ENCODE results near the gene TUBB.
"Not testable (repeated sequence)": the region's sequence is repeated elsewhere in the genome, so short reads cannot be mapped to it uniquely, and the experiment has no call there.

Gene TUBB

GRCh38 chr6:30747902-30748769 lies 28.0 kb downstream of the TUBB start:
- Histone ChIP-seq H3K9ac (ENCODE audit: insufficient read length, low read depth) (no peak overlapping the region), H3K4me3 (ENCODE audit: insufficient read length, low read depth) (no peak overlapping the region), H3K27me3 (ENCODE audit: insufficient read depth, insufficient read length) (no peaks in the 10 kb centered on the region), H3K4me1 (ENCODE audit: insufficient read depth, insufficient read length) (no peaks in the 10 kb centered on the region), H3K36me3 (ENCODE audit: insufficient read depth, insufficient read length, low read length) (peaks cover 10% of the 10 kb centered on the region), H3K9me3 (ENCODE audit: insufficient read depth, low read length) (no peaks in the 10 kb centered on the region)
- no peak for DNase-seq (ENCODE audit: low read depth, low spot score)
- no peak for TF ChIP-seq SUZ12 (IDR thresholded peaks at IDR 0.05; ENCODE audit: extremely low read depth, insufficient read depth, insufficient read length)
- no peak for TF ChIP-seq ZNF274 (IDR thresholded peaks at IDR 0.05; ENCODE audit: low read depth, low read length)
- TF ChIP-seq YY1 (IDR thresholded peaks at IDR 0.05; ENCODE audit: insufficient read depth, insufficient read length) = no peak

- Histone ChIP-seq H3K36me3 (ENCODE audit: insufficient read depth, insufficient read length, low read length) (peaks cover 2% of the 10 kb centered on the region), H3K27me3 (ENCODE audit: insufficient read depth, insufficient read length) (no peaks in the 10 kb centered on the region), H3K9me3 (ENCODE audit: insufficient read depth, low read length) (no peaks in the 10 kb centered on the region), H3K9ac (ENCODE audit: insufficient read length, low read depth) (no peak overlapping the region), H3K4me3 (ENCODE audit: insufficient read length, low read depth) (no peak overlapping the region), H3K4me1 (ENCODE audit: insufficient read depth, insufficient read length) (no peaks in the 10 kb centered on the region)
- DNase-seq (ENCODE audit: low read depth, low spot score) = no peak
- TF ChIP-seq ZNF274 (IDR thresholded peaks at IDR 0.05; ENCODE audit: low read depth, low read length) (no peak), SUZ12 (IDR thresholded peaks at IDR 0.05; ENCODE audit: extremely low read depth, insufficient read depth, insufficient read length) (no peak), YY1 (IDR thresholded peaks at IDR 0.05; ENCODE audit: insufficient read depth, insufficient read length) (no peak)
These were observed 28.8 kb downstream of the TUBB start for GRCh38 chr6:30748851-30749540.

- Histone ChIP-seq H3K27me3 (ENCODE audit: insufficient read depth, insufficient read length) (no peaks in the 10 kb centered on the region), H3K4me1 (ENCODE audit: insufficient read depth, insufficient read length) (no peaks in the 10 kb centered on the region), H3K9me3 (ENCODE audit: insufficient read depth, low read length) (no peaks in the 10 kb centered on the region), H3K4me3 (ENCODE audit: insufficient read length, low read depth) (no peak overlapping the region), H3K9ac (ENCODE audit: insufficient read length, low read depth) (no peak overlapping the region), H3K36me3 (ENCODE audit: insufficient read depth, insufficient read length, low read length) (no peaks in the 10 kb centered on the region)
- DNase-seq (ENCODE audit: low read depth, low spot score) = no peak
- TF ChIP-seq ZNF274 (IDR thresholded peaks at IDR 0.05; ENCODE audit: low read depth, low read length) (no peak), YY1 (IDR thresholded peaks at IDR 0.05; ENCODE audit: insufficient read depth, insufficient read length) (no peak), SUZ12 (IDR thresholded peaks at IDR 0.05; ENCODE audit: extremely low read depth, insufficient read depth, insufficient read length) (no peak)
These were observed 29.6 kb downstream of the TUBB start for GRCh38 chr6:30749554-30750378.

- Histone ChIP-seq H3K4me1 (ENCODE audit: insufficient read depth, insufficient read length) (no peaks in the 10 kb centered on the region), H3K9ac (ENCODE audit: insufficient read length, low read depth) (no peak overlapping the region), H3K27me3 (ENCODE audit: insufficient read depth, insufficient read length) (no peaks in the 10 kb centered on the region), H3K36me3 (ENCODE audit: insufficient read depth, insufficient read length, low read length) (no peaks in the 10 kb centered on the region), H3K4me3 (ENCODE audit: insufficient read length, low read depth) (no peak overlapping the region), H3K9me3 (ENCODE audit: insufficient read depth, low read length) (no peaks in the 10 kb centered on the region)
- no peak for DNase-seq (ENCODE audit: low read depth, low spot score)
- TF ChIP-seq ZNF274 (IDR thresholded peaks at IDR 0.05; ENCODE audit: low read depth, low read length) (no peak), YY1 (IDR thresholded peaks at IDR 0.05; ENCODE audit: insufficient read depth, insufficient read length) (no peak), SUZ12 (IDR thresholded peaks at IDR 0.05; ENCODE audit: extremely low read depth, insufficient read depth, insufficient read length) (no peak)
These were observed 30.2 kb downstream of the TUBB start for GRCh38 chr6:30750379-30750668.

- Histone ChIP-seq H3K4me1 (ENCODE audit: insufficient read depth, insufficient read length) (no peaks in the 10 kb centered on the region), H3K9me3 (ENCODE audit: insufficient read depth, low read length) (no peaks in the 10 kb centered on the region), H3K9ac (ENCODE audit: insufficient read length, low read depth) (no peak overlapping the region), H3K4me3 (ENCODE audit: insufficient read length, low read depth) (no peak overlapping the region), H3K36me3 (ENCODE audit: insufficient read depth, insufficient read length, low read length) (no peaks in the 10 kb centered on the region), H3K27me3 (ENCODE audit: insufficient read depth, insufficient read length) (no peaks in the 10 kb centered on the region)
- TF ChIP-seq SUZ12 (IDR thresholded peaks at IDR 0.05; ENCODE audit: extremely low read depth, insufficient read depth, insufficient read length) (no peak), YY1 (IDR thresholded peaks at IDR 0.05; ENCODE audit: insufficient read depth, insufficient read length) (no peak), ZNF274 (IDR thresholded peaks at IDR 0.05; ENCODE audit: low read depth, low read length) (no peak)
- no peak for DNase-seq (ENCODE audit: low read depth, low spot score)
These were observed 32.2 kb downstream of the TUBB start for GRCh38 chr6:30752157-30752927.

- Histone ChIP-seq H3K4me1 (ENCODE audit: insufficient read depth, insufficient read length) (no peaks in the 10 kb centered on the region), H3K9me3 (ENCODE audit: insufficient read depth, low read length) (no peaks in the 10 kb centered on the region), H3K9ac (ENCODE audit: insufficient read length, low read depth) (no peak overlapping the region), H3K36me3 (ENCODE audit: insufficient read depth, insufficient read length, low read length) (no peaks in the 10 kb centered on the region), H3K4me3 (ENCODE audit: insufficient read length, low read depth) (no peak overlapping the region), H3K27me3 (ENCODE audit: insufficient read depth, insufficient read length) (no peaks in the 10 kb centered on the region)
- TF ChIP-seq ZNF274 (IDR thresholded peaks at IDR 0.05; ENCODE audit: low read depth, low read length) (no peak), SUZ12 (IDR thresholded peaks at IDR 0.05; ENCODE audit: extremely low read depth, insufficient read depth, insufficient read length) (no peak), YY1 (IDR thresholded peaks at IDR 0.05; ENCODE audit: insufficient read depth, insufficient read length) (no peak)
- DNase-seq (ENCODE audit: low read depth, low spot score) = no peak
These were observed 34.5 kb downstream of the TUBB start for GRCh38 chr6:30754631-30755030.

GRCh38 chr6:30756405-30757003 lies 36.4 kb downstream of the TUBB start:
- not testable (repeated sequence) for DNase-seq (ENCODE audit: low read depth, low spot score); H3K9ac ChIP-seq (ENCODE audit: insufficient read length, low read depth); H3K27me3 ChIP-seq (ENCODE audit: insufficient read depth, insufficient read length); H3K36me3 ChIP-seq (ENCODE audit: insufficient read depth, insufficient read length, low read length); H3K4me1 ChIP-seq (ENCODE audit: insufficient read depth, insufficient read length); H3K4me3 ChIP-seq (ENCODE audit: insufficient read length, low read depth); H3K9me3 ChIP-seq (ENCODE audit: insufficient read depth, low read length)
